ENCODE results near the gene GRID1.

DNA sequence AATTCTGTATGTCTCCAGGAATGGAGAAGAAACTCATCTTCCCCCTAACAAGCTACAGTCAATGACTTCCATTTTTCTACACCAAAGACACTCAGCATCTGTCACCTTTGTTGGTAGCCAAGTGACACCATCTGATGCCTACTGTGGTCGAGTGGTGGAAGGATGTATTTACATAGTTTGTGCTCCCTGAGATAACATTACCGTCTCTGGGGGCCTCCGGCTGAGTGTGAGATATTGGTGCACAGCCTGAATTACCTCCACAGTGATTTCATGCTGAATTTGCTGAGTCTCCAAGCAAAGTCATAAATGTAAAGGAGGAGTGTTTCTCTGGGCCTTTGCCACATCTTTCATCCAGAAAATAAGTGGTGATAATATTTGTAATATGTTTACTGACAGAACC lies 114.0 kb downstream of the GRID1 start:
- TF ChIP-seq, protein P1, sequence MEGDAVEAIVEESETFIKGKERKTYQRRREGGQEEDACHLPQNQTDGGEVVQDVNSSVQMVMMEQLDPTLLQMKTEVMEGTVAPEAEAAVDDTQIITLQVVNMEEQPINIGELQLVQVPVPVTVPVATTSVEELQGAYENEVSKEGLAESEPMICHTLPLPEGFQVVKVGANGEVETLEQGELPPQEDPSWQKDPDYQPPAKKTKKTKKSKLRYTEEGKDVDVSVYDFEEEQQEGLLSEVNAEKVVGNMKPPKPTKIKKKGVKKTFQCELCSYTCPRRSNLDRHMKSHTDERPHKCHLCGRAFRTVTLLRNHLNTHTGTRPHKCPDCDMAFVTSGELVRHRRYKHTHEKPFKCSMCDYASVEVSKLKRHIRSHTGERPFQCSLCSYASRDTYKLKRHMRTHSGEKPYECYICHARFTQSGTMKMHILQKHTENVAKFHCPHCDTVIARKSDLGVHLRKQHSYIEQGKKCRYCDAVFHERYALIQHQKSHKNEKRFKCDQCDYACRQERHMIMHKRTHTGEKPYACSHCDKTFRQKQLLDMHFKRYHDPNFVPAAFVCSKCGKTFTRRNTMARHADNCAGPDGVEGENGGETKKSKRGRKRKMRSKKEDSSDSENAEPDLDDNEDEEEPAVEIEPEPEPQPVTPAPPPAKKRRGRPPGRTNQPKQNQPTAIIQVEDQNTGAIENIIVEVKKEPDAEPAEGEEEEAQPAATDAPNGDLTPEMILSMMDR (IDR thresholded peaks at IDR 0.05 in 8 of 11, conservative IDR thresholded peaks at IDR 0.05 in 3 of 11), result no peak
- no peak for TF ChIP-seq POLR2A (IDR thresholded peaks at IDR 0.05)
- no peak for TF ChIP-seq POLR2AphosphoS5 (IDR thresholded peaks at IDR 0.05)
